HEK293 (cell line): Measurements from ENCODE around the gene HSPG2.

Experiments
- CTCF ChIA-PET: fragments of 350-600 bp; formaldehyde crosslinking; extraction: SDS; loops from one replicate; lab custom pipeline; 2021; ENCODE audit warnings: antibody characterized with exemption; lab: Yijun Ruan, JAX
- POLR2A ChIA-PET: fragments of 300-600 bp; formaldehyde crosslinking; extraction: SDS; loops from one replicate; lab custom pipeline; 2020; ENCODE audit warnings: antibody characterized with exemption, inconsistent platforms; lab: Yijun Ruan, JAX
- H3K27ac ChIP-seq: fragments of 200-500 bp; sonication (Bioruptor generic); 2 replicates; pipeline ENCODE4 v1.5.1; 2014; ENCODE audit warnings: low read depth, low read length, control low read depth, inconsistent platforms; ENCODE audit errors: extremely low read depth
- H3K36me3 ChIP-seq, 2 experiments: fragments of 200-500 bp in 1 of 2; sonication (Bioruptor generic) in 1 of 2; 1 replicate in 1 of 2; 2 replicates in 1 of 2; pipeline ENCODE4 v1.5.1; 2014 to 2017; ENCODE audit warnings: inconsistent platforms in 2 of 2, low read length in 2 of 2; ENCODE audit not compliant: control insufficient read depth in 2 of 2, insufficient read depth in 1 of 2
- H3K4me1 ChIP-seq: fragments of 200-500 bp; sonication (Bioruptor generic); 2 replicates; pipeline ENCODE4 v1.5.1; 2014; ENCODE audit warnings: mild to moderate bottlenecking, low read length, inconsistent platforms; ENCODE audit not compliant: control insufficient read depth, insufficient read depth
- H3K4me3 ChIP-seq: 2 replicates; pipeline ENCODE4 v1.5.1; 2011; ENCODE audit warnings: low read depth, mild to moderate bottlenecking, control low read depth, low read length, moderate library complexity
- H3K9me3 ChIP-seq: fragments of 200-500 bp; sonication (Bioruptor generic); 2 replicates; pipeline ENCODE4 v1.5.1; 2014; ENCODE audit warnings: low read depth, low read length, inconsistent platforms; ENCODE audit not compliant: control insufficient read depth, insufficient read depth
- BCL6B ChIP-seq: fragments of 450-650 bp; formaldehyde crosslinking; IDR thresholded peaks from 2 replicates; pipeline ENCODE4 v1.5.1; 2017; ENCODE audit warnings: missing biosample characterization, missing genetic modification characterization
- GLI4 ChIP-seq: fragments of 450-650 bp; formaldehyde crosslinking; IDR thresholded peaks from 2 replicates; pipeline ENCODE4 v1.5.1; 2016; ENCODE audit warnings: missing biosample characterization, missing genetic modification characterization
- PBX3 ChIP-seq: sonication (generic); formaldehyde crosslinking; IDR thresholded peaks from 2 replicates; pipeline ENCODE4 v1.8.1; 2022; ENCODE audit warnings: mild to moderate bottlenecking, moderate library complexity, missing genetic modification reagents
- ZBTB10 ChIP-seq: fragments of 450-650 bp; formaldehyde crosslinking; IDR thresholded peaks from 2 replicates; pipeline ENCODE4 v1.5.1; 2016; ENCODE audit warnings: missing biosample characterization, missing genetic modification characterization
- ZNF112 ChIP-seq: fragments of 450-650 bp; formaldehyde crosslinking; IDR thresholded peaks from 2 replicates; pipeline ENCODE4 v1.5.0; 2017; ENCODE audit warnings: missing biosample characterization, missing genetic modification characterization
- ZNF121 ChIP-seq: fragments of 450-650 bp; formaldehyde crosslinking; IDR thresholded peaks from 2 replicates; pipeline ENCODE4 v1.5.1; 2016; ENCODE audit warnings: missing biosample characterization, missing genetic modification characterization
- ZNF133 ChIP-seq: fragments of 450-650 bp; formaldehyde crosslinking; IDR thresholded peaks from 2 replicates; pipeline ENCODE4 v1.5.1; 2016; ENCODE audit warnings: missing biosample characterization, missing genetic modification characterization
- ZNF169 ChIP-seq: fragments of 450-650 bp; formaldehyde crosslinking; IDR thresholded peaks from 2 replicates; pipeline ENCODE4 v1.5.1; 2016; ENCODE audit warnings: missing biosample characterization, missing genetic modification characterization
- ZNF214 ChIP-seq: fragments of 450-650 bp; formaldehyde crosslinking; IDR thresholded peaks from 2 replicates; pipeline ENCODE4 v1.5.1; 2017; ENCODE audit warnings: missing biosample characterization, mild to moderate bottlenecking, missing genetic modification characterization, borderline replicate concordance
- ZNF280D ChIP-seq: fragments of 450-650 bp; formaldehyde crosslinking; IDR thresholded peaks from 2 replicates; pipeline ENCODE4 v1.5.1; 2016; ENCODE audit warnings: missing biosample characterization, missing genetic modification characterization
- ZNF292 ChIP-seq: fragments of 450-650 bp; formaldehyde crosslinking; IDR thresholded peaks from 2 replicates; pipeline ENCODE4 v1.5.1; 2016; ENCODE audit warnings: low read depth, missing biosample characterization, missing genetic modification characterization, borderline replicate concordance
- ZNF449 ChIP-seq: fragments of 450-650 bp; formaldehyde crosslinking; IDR thresholded peaks from 2 replicates; pipeline ENCODE4 v1.5.1; 2017; ENCODE audit warnings: missing biosample characterization, mild to moderate bottlenecking, missing genetic modification characterization, moderate library complexity
- ZNF521 ChIP-seq: fragments of 450-650 bp; formaldehyde crosslinking; IDR thresholded peaks from 2 replicates; pipeline ENCODE4 v1.5.1; 2017; ENCODE audit warnings: missing biosample characterization, mild to moderate bottlenecking, missing genetic modification characterization
- ZNF670 ChIP-seq: fragments of 450-650 bp; formaldehyde crosslinking; IDR thresholded peaks from 2 replicates; pipeline ENCODE4 v1.5.1; 2016; ENCODE audit warnings: missing biosample characterization, missing genetic modification characterization, low read depth
- ZNF785 ChIP-seq: fragments of 450-650 bp; formaldehyde crosslinking; IDR thresholded peaks from 2 replicates; pipeline ENCODE4 v1.5.1; 2016; ENCODE audit warnings: missing biosample characterization, missing genetic modification characterization
- ZSCAN18 ChIP-seq: fragments of 450-650 bp; formaldehyde crosslinking; IDR thresholded peaks from 2 replicates; pipeline ENCODE4 v1.5.1; 2016; ENCODE audit warnings: missing biosample characterization, missing genetic modification characterization

HSPG2 gene

GRCh38 chr1:21857840-21858670, 79.1 kb downstream of the HSPG2 start:
- Histone ChIP-seq H3K9me3 (no peaks in the 10 kb centered on the region), H3K4me1 (no peaks in the 10 kb centered on the region), H3K4me3 (no peak overlapping the region), H3K27ac (no peak overlapping the region), H3K36me3 (peaks cover 0 to 70% of the 10 kb centered on the region in 2 experiments; a peak in 1 of 3 replicates)
- no peak for TF ChIP-seq ZSCAN18 (tag by site-specific recombination)
- TF ChIP-seq ZNF292 (tag by site-specific recombination): no peak
- no peak for TF ChIP-seq ZNF112 (tag by site-specific recombination)
- TF ChIP-seq ZNF785 (tag by site-specific recombination): no peak
- no peak for TF ChIP-seq ZNF521 (tag by site-specific recombination)
- no peak for TF ChIP-seq ZNF214 (tag by site-specific recombination)
- TF ChIP-seq GLI4 (tag by site-specific recombination): no peak
- TF ChIP-seq ZNF133 (tag by site-specific recombination): no peak
- TF ChIP-seq ZNF121 (tag by site-specific recombination): no peak
- TF ChIP-seq ZNF169 (tag by site-specific recombination): no peak
- TF ChIP-seq ZNF449 (tag by site-specific recombination): no peak
- TF ChIP-seq ZNF280D: no peak
- TF ChIP-seq BCL6B (tag by site-specific recombination): no peak
- no peak for TF ChIP-seq ZBTB10 (tag by site-specific recombination)
- TF ChIP-seq PBX3 (CRISPR knock-in tag): no peak
- TF ChIP-seq ZNF670 (tag by site-specific recombination): no peak
- CTCF ChIA-PET: interaction anchor here (1.1 kb wide), 1 partner anchor 9 kb away, joined by 6 read pairs; no protein-coding TSS in a partner anchor
- POLR2A ChIA-PET: interaction anchor here (1.1 kb wide), 1 partner anchor 9 kb away, joined by 4 read pairs; no protein-coding TSS in a partner anchor
